ENCODE data around the gene HLA-DOB.

Gene HLA-DOB

GRCh38 chr6:32764048-32764447, 52.8 kb downstream of the HLA-DOB start:
- TF ChIP-seq CTCF (conservative IDR thresholded peaks at IDR 0.05) (no peak), ZFX (IDR thresholded peaks at IDR 0.05) (no peak)

GRCh38 chr6:32763421-32763820, 53.4 kb downstream of the HLA-DOB start, which contains the start of gene HLA-DQB2:
HLA-DQB2 (minus strand) TSS chr6:32763532; CDS start chr6:32763470, 62 bp downstream.
- no peak for TF ChIP-seq CTCF (conservative IDR thresholded peaks at IDR 0.05)
- no peak for TF ChIP-seq ZFX (IDR thresholded peaks at IDR 0.05)
- no peak within 1 kb of the TSS for H3K27ac ChIP-seq

More at GRCh38 chr6:32764048-32764447, 52.8 kb downstream of the HLA-DOB start:
- no peak overlapping the region for H3K27ac ChIP-seq
